ENCODE results near the gene CLSTN2.

The CLSTN2 gene

GRCh38 chr3:140434261-140434905, 499.4 kb downstream of the CLSTN2 start:
- no peak for DNase-seq

- no peak for DNase-seq
Observed at GRCh38 chr3:140436421-140436820, 501.4 kb downstream of the CLSTN2 start.

- no peak for DNase-seq
Observed at GRCh38 chr3:140438736-140439470, 503.9 kb downstream of the CLSTN2 start.

GRCh38 chr3:140439527-140439926, 504.5 kb downstream of the CLSTN2 start:
- DNase-seq: no peak

GRCh38 chr3:140440446-140440845, 505.5 kb downstream of the CLSTN2 start:
- no peak for DNase-seq

GRCh38 chr3:140441006-140441405, 506.0 kb downstream of the CLSTN2 start:
- no peak for DNase-seq

- no peak for DNase-seq
Observed at GRCh38 chr3:140442621-140443020, 507.6 kb downstream of the CLSTN2 start.

- no peak for DNase-seq
Observed at GRCh38 chr3:140443073-140443472, 508.1 kb downstream of the CLSTN2 start.

GRCh38 chr3:140443806-140444205, 508.8 kb downstream of the CLSTN2 start:
- no peak for DNase-seq

GRCh38 chr3:140446734-140447133, 511.7 kb downstream of the CLSTN2 start:
- no peak for DNase-seq

GRCh38 chr3:140447136-140447535, 512.2 kb downstream of the CLSTN2 start:
- DNase-seq: no peak

- DNase-seq: no peak
Observed at GRCh38 chr3:140448001-140448400, 513.0 kb downstream of the CLSTN2 start.

- no peak for DNase-seq
Observed at GRCh38 chr3:140449413-140450256, 514.6 kb downstream of the CLSTN2 start.

GRCh38 chr3:140453750-140454149, 518.8 kb downstream of the CLSTN2 start:
- no peak for DNase-seq

- no peak for DNase-seq
Observed at GRCh38 chr3:140455521-140456214, 520.7 kb downstream of the CLSTN2 start.

GRCh38 chr3:140456974-140457373, 522.0 kb downstream of the CLSTN2 start:
- no peak for DNase-seq

- DNase-seq: no peak
Observed at GRCh38 chr3:140459462-140459861, 524.5 kb downstream of the CLSTN2 start.

GRCh38 chr3:140461250-140461649, 526.3 kb downstream of the CLSTN2 start:
- no peak for DNase-seq

- DNase-seq: no peak
Observed at GRCh38 chr3:140463355-140463754, 528.4 kb downstream of the CLSTN2 start.

- no peak for DNase-seq
Observed at GRCh38 chr3:140465988-140466387, 531.0 kb downstream of the CLSTN2 start.

- no peak for DNase-seq
Observed at GRCh38 chr3:140466535-140466934, 531.5 kb downstream of the CLSTN2 start.

GRCh38 chr3:140467104-140467577, 532.2 kb downstream of the CLSTN2 start:
- DNase-seq: peak; percentile 9 to 43 (median 23)

GRCh38 chr3:140467796-140468315, 532.9 kb downstream of the CLSTN2 start:
- no peak for DNase-seq
